HG03103 (cell line): ENCODE data around the gene CCNQ.
"Not testable (repeated sequence)": the region's sequence is repeated elsewhere in the genome, so short reads cannot be mapped to it uniquely, and the experiment has no call there.

Experiments used
- ATAC-seq: cut with Tn5 transposase; IDR thresholded peaks from one replicate; pipeline ENCODE4 v1.9.1; 2021; ENCODE audit warnings: low read depth; ENCODE audit not compliant: unreplicated experiment

CCNQ gene

DNA sequence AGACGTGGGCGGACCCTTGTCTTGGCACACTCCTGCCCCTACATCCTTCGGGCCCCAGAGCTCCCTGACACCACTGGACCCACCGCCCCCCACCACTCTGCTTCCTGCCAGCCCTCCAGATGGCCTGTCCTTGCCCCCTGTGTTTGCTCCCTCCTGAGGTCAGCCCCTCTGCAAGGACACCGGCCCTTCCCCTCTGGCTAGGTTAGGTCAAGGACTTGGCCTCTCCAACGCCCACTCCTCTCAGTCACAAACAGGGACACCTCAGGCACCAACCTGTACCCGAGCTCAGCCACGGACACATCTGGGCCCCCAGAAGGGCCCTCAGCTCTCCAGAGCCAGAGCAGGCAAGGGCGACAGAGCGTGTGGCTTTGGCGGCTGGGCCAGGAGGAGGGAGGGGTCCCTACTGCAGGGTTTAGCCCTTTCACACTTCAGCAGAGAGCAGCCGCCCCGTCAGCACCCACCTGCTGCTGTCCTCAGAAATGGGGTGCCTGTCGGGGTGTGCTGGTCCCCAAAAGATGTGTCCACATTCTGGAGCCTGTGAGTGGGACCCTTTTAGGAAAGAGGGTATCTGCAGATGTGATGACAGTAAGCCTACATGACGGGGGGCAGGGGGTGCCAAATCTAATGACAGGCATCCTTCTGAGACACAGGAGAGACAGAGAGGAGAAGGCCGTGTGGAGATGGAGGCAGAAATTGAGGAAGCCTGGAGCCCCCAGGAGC, 24.5 kb upstream of the CCNQ start:
- no peak for ATAC-seq

DNA sequence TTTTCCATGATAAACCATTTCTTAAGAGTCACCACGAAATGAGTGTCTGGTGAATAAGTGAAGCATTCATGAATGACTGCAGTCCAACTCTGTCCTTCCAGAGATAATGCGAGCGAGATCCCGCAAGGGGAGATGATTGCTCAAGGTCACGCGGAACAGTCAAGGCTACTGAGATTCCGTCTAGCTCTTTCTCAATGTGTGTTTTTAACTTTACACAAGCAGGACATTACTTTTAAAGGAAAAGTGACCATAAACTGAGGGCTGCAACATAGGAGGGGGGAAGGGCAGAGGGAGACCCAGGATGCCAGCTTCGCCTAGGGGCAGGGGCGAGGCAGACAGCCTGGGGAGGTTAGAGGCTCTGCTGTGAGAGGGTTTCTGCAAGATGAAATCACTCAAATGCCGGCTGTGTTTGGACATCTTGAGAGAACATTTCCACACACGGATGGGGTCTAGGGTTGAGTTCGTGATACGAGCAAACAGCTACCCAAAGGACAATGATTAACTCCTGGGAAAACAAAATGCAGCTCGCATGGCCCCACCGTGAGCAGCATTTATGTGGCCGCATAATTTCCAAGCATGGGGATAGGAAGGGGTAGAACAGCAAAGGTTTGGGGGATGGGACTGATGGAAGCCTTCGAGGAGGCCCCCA, 23.8 kb upstream of the CCNQ start:
- no peak for ATAC-seq

DNA sequence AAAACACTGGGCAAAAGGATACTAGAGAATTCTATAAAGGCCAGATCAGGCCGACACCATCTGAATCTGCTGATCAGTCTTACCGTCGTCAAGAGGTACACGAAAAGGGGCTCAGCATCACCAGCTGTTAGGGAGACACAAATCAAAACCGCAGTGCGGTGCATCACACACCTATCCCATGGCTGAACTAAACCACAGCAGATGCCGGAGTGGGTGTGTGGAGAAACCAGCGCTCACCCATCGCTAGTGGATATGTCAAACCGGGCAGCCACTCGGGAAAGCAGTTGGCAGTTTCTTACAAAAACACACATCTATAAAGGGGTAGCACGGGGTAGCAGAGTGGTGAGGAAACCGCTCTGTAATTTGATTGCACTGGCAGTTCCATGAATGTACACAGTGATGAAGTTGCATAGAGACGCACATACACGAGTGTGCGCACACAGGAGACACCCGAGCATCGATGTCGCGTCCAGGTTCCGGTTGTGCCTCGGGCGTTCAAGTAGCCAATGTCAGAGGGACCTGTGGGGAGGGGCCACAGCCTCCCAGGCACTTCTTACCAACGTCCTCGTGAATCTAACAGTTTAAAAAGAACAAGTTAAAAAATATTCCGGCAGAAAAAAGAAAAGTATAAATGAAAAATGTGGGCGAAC, 23.1 kb upstream of the CCNQ start:
- no peak for ATAC-seq

DNA sequence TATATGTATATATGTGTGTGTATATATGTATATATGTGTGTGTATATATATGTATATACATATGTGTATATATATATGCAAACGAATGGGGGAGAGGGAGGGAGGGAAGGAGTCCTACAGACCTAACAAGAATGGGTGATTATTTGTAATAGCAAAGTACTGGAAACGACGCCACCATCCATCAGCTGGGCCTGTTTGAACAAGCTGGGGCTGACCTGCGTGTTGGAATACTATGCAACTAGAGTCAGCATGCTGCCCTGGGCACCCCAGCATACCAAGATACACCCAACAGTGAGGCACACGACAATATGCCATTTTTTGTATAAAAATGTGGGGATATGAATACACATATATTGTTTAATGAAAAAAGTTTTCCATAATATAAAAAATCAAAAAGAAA, 21.6 kb upstream of the CCNQ start:
- ATAC-seq = no peak

DNA sequence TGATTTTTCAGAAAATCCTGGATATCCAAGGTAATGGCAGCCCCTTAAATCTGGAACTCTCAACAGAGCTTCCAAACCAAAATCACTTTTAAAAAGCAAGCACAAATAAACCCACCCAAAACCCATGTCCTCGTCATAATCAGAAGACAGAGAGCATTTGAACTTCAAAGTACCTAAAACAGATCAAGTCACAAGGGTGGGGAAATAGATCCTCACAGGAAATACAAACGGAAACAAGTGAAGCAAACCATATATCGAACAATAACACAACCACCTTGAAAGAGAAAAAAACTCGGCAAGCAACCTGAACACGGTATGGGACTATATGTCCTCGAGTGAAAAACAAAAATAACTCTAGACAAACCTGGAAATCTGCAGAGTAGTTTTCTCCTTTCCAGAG, 15.9 kb upstream of the CCNQ start:
- no peak for ATAC-seq

DNA sequence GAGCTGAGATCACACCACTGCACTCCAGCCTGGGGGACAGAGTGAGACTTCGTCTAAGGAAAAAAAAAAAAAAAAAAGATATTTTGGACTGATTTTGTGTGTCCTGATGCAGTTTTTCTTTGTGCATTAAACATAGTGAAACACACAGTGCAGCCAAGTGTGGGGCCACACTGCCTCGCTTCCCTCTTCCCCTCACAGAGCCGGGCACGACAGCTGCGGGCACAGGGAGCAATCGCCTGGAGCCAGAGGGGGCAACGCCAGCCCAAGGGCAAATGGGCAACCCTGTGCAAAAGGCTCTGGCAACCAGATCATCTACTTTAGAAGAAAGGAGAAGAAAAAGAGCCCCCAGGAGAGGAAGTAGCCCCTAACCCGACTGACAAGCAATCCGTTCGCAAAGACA, 13.5 kb upstream of the CCNQ start:
- ATAC-seq = no peak

DNA sequence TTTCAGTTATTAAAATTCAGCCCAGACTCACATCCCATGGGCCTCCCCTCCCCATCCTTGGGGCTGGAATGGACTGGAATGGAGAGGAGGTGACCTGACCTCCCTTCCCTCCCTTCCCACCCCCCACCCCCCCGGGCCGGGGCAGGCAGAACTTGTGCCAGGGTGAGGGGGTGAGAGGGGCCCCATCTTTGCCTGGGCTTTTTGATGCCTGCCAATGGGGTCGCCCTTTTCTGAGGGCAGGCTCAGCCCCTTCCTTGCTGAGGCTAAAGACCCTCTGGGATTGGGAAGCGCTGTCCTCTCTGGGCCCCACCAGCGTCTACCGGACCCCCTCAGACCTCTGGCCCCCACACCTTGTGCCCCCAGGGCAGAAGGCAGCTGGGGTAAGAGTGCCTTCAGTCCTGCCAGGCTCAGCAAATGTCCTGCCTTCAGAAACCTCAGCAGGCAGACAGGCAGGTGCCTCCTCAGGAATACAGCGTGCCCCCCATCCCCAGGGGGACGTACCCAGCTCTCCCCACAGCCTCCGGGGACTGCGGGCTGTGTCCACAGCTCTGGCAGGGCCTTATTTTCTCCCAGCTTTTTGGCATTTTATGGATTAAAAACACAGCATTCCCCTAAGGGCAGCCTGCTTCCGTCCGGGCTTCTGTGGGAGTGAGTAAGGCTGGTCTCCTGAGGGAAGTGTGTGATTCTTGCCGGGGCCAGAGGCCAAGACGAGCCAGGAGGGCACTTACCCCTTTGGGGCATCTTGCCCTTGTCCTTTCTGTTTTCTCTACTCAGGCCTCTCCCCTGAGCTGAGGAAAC, 12.6 kb upstream of the CCNQ start:
- no peak for ATAC-seq

DNA sequence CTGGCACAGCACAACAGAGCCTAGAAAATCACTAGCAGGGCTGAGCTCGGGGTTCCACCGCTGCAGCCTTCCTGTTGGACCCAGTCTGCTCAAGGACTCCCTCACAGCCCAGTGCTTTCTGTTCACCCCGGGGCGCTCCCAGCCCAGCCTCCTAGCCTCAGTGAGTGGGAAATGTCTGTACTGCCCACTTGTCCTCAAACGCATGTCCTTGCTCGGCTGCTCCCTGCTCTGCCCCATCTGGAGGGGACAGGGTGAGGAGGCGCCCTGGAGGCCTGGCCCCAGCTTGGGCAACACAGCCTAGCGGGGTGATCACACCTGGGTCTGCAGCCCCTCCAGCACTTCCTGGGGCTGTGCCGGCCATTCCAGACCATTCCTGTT, 11.9 kb upstream of the CCNQ start:
- ATAC-seq = no peak

DNA sequence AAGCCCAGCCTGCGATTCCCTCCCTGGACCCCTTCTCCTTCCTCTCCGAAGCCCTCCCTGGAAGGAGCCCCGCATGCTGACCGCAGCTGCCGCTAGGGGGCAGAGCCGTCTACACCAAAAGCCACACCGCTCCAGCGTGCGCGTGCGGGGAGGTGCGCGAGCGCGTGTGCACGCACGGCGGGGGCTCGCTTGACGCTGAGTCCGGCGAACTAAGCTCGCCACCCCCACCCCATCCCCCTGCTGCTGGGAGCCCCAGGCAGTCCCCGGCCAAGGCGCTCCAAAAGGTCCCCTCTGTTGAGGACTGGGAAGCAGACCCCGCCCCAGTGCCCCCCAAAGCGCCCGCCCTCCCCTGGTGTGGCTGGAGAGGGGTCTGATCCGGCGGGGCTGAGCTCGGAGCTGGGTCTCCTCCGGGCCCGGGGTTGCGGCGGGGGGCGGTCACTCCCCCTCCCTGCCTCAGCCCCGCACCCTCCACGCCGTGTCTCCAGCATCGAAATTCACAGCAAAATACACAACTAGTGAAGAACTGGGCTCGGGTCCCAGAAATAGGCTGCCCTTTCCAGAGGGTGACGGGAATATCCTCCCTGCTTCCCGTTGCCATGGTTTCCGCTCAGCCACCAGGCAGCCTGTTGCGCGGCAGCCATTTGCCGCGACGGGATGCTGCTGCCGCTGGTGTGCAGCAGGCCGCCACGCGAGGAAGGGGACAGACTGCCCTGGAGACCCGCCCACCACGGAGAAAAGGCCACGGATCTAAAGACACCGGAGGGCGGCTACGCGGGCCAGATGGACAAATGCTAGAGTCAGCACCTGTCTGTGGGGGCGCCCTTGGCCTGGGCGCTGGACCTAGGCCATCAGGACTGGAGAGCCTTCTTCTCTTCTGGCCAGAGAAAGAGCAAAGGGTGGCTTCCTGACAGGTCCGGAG, 11.2 kb upstream of the CCNQ start:
- peak; percentile 74 for ATAC-seq

DNA sequence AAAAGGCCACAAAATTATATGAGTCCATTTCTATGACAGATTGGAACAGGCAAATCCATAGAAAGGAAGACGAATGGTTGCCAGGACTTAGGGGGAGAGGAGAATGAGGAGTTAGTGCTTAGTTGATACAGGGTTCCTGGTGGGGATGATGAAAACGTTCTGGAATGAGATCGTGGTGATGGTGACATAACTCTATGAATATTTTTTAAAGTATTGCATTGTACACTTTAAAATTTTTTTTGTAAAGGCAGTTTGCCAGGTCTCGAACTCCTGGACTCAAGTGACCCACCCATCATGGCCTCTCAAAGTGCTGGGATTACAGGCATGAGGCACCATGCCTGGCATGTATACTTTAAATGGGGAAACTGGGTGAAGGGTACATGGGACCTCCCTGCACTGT, 9.9 kb upstream of the CCNQ start:
- ATAC-seq = no peak

DNA sequence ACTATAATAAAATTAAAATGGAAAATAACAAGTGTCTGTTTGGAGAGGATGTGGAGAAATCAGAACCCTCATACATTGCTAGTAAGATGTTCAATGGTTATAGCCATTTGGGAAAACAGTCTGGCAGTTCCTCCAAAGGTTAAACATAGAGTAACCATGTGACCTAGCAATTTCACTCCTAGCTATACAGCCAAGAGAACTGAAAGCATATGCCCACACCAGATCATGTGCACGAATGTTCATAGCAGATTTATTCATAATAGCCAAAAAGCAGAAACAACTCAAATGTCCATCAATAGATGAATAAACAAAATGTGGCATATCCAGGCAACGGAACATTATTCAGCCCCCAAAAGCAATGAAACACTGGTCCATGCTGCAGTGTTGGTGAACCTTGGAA, 9.4 kb upstream of the CCNQ start:
- no peak for ATAC-seq

DNA sequence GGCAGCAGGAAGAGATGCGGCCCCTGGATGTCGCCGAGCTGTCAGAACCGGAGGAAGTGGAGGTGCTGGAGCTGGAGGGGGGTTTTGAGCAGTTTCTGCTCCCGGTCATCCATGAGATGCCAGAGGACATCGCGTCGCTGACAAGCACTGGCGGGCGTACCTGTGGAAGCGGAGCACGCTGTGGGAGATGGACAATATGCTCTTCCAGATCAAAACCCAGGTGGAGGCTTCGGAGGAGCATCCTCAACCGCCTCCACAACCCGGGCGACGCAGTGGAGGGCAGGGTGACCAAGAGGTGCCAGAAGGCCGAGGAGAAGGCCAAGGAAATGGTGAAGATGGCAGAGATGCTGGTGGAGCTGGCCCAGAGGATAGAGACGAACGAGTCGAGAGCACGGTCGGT, 7.6 kb upstream of the CCNQ start:
- no peak for ATAC-seq

DNA sequence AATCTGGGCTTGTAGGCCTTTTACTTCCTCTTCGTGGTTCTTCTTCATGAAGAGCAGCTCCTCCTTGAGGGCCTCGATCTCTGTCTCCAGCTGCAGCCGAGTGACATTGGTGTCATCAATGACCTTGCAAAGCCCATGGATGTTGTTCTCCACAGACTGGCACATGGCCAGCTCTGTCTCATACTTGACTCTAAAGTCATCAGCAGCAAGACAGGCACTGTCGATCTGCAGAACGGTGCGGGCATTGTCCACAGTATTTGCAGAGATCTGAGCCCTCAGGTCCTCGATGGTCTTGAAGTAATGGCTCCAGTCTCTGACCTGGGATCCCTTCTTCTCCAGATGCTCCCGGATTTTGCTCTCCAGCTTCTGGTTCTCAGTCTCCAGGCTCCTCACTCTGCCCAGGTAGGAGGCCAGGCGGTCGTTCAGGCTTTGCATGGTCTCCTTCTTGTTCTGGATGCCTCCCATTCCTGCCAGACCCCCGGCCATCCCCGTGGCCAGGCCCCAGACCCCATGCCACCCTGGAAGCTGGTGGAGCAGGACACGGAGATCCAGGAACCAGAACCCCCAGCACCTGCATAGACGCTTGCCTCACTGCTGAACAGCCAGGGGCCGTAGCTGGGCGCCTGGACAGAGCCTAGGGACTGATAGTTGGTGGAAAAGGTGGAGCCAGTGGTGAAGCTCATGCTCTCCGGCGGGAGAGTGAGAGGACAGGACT, 5.9 kb upstream of the CCNQ start:
- ATAC-seq = not testable (repeated sequence)

DNA sequence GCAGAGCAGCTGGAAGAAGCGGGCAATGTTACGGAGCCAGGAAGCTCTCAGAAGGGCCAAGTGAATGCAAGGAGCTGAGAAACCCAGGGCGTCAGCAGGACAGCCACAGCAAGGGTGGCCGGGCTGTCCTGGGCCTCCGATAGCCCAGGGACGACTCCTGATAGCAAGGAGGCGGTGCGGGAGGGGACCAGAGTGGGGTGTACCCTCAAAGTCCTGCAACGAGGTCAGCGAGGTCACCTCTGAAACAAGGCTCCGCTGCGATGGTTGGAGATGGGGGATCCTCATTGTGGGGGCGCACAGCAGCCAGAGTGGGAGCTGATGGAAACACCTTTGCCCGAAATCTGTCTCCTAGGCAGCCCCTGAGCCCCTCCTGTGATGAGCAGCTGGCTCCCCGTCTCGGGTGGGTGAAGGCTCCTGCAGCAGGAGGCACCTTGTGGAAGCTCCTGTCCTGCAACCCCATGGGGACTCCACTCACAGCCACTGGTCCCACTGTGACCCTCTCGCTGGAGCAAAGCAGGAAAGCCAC, 4.3 kb upstream of the CCNQ start:
- ATAC-seq = no peak

DNA sequence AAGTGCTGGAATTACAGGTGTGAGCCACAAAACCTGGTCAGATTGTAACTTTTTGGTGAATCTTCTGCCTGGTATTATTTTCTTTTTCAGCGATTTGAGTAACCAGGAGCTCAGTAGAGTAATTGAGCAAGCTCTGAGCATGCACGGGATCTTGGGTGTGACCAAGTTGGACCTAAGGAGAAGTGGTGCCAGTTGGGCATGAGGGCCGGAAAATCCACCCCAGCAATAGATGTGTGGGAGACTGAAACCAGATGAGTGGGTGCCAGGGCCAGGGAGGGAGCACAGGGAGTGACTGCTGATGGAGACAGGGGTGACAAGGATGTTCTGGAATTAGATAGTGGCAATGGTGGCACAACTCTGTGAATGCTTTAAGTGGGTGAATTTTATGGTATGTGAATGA, 3.7 kb upstream of the CCNQ start:
- no peak for ATAC-seq

DNA sequence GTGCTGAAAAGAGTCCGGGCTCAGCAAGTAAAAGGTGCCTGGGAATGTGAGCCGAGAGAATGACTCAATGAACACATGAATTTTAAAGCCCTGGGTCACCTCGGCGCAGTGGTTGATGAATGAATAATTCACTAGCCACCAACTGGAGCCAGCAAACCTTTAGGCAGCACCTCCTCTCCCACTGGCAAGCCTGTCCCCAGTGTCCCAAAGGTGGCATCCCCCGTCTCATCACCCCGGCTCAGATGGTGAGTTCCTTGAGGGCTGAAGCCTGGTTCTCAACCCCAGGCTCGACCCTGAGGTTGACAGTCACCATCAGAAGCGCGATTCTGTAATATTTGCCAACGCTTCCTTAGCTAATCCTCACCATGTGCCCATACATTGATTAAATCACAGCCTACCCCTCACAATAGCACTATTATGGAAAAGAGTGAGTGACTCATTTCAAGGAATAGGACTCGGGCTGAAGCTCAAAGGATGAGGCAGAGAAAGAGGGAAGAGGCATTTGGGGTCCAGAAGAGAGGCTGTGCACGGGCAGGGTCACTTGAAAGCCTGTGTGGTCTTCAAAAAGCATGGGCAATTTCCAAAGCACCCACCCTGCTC, 2.7 kb upstream of the CCNQ start:
- no peak for ATAC-seq

DNA sequence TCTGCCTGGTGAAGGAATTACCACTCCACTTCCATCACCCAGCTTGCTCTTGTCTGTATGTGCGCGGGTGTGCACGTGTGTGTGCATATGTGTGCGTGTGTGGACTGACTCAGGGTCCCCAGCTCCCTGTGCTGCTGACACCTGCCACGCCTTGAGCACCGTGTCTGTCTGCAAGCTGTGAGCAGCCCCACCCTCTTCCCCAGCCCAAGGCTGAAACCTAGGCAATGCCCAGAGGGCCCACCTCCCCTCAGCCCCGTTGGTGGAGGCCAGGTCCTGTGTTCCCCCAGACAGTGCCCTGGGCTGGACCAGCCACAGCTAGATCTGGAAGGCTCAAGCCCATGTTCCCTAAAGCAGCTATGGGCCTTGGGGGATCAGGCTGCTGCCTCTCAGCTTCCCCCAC, 2.0 kb upstream of the CCNQ start:
- no peak for ATAC-seq

DNA sequence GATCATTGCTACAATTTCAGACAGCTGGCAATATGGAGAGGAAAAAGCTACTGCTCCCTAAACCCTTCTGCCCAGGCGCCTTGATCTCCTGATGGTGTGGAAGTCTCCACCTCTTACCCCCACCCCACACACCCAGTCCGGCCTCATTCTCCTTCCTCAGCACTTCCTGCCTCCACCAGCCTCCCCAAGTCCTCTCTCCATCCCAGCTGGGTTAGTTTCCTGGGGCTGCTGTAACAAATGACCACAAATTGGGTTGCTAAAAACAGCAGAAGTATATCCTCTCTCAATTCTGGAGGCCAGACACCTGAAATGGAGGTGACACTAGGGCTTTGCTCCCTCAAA, 1.1 kb upstream of the CCNQ start:
- ATAC-seq = no peak
